Stimulated activated CD4-positive, alpha-beta T cell treated with anti-CD3 and anti-CD28 coated beads, TNF-alpha, amount 100 ng/mL, for 24 hours (primary cell): ENCODE results near the gene KRT7.
"Not testable (repeated sequence)": the region's sequence is repeated elsewhere in the genome, so short reads cannot be mapped to it uniquely, and the experiment has no call there.

Experiments used
- DNase-seq, 3 experiments: peaks; one replicate each; pipeline ENCODE4 v3.0.0-alpha.2; 2020; ENCODE audit warnings: low read depth in 3 of 3

The KRT7 gene

DNA sequence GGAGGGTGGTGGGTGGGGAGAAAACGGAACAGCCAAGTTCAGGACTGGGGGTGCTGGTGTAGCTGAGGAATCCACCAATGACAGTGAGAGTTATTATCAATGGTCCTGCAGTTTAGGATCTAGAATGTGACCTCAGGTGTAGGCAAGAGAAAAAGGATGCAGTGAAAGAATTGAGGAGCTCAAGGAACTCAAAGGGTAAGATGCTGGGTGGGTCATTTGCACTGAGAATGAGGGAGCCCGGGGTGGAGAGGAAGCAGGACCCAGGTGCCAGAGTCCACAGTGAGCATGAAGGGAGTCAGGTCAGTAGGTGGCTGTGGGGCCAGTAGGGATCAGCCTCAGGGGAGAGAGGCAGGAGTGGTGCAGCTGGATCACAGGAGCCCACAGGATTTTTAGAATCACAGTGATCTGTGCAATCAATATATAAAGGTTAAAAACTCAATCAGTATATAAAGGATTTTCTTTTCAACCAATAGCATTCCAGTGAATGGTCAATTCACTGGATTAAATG, 3.2 kb upstream of the KRT7 start:
- no peak for DNase-seq

DNA sequence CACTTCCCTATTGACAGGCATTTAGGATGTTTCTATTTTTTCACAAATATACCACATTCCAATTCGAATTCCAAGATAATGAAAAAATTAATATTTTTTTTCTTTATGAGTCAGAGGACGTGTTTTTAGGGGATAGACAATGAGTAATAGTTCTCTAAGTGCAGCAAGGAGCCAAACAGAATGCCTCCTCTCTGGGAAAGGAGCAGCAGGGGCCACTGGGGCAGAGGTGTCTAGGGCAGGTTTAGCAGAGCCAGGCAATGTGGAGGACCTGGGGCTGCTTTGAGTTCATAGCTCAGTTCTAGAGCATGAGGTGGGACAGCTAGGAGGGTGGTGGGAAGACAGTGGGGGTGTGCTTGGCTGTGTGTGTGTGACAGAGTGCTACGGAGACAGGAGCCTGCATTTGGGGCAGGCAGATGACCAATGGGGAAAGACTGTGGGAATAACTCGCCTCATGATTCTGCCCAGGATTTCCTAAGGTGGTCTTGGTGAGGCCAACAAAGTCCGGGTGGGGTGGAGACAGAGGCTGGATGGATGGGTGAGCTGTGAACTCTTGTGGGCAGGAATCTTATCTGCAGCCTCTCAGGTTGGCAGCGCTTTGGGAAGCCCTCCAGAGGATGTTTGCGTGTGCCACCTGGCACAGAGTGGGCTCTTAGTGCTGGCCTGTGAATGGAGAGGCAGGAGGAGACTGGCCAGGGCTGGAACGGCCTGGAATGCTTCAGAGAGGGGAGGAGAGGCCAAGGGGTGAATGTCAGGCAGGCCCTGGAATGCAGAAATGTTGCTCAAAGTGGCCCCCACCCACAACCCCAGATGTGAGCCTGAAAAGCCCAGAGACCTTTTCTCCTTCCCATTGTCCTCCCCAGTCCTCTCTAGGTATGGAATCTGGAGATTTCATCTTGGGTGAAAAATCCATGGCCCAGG, 2.4 kb upstream of the KRT7 start:
- DNase-seq, result no peak

DNA sequence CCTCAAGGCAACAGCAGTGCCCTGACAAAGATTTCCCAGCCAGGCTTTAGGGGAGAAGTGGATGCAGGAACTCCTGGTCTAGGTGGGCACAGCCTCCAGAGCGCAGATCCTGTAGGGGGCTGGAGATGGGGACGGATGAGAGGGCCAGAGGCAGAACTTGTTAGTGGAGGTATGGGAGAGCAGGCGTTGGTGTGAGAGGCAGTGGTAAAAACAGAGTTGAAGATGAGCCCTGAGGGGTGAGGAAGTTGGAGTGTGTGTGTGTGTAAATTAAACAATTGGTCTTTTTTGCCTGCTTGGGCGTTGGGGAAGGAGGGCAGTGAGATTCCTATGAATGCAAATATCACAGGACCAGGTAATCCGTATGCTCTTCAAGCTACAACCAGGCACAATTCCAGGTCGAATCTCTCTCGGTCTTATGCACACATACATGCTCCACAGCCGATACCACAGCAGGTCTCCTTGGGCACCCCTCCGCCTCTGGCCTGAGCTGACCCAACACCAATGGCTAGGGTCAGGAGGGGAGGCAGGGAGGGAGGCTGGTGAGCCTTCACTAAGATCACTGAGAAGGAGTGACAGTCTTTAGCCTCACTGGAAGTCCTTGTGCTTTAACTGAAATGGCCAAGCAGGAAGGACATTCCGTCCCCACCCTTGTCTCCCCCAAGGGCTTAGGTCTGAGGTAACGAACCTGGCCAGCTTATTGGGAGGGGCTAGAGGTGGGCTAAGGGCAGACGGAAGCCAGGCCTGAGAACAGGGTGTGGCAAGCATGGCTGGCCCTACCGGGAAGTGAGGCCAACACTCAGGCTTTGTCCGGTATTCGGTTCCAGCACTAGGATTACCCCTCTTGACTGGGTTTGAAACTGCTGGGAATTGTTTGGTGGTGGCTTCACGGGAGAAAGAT, 1.5 kb upstream of the KRT7 start:
- DNase-seq, result no peak

DNA sequence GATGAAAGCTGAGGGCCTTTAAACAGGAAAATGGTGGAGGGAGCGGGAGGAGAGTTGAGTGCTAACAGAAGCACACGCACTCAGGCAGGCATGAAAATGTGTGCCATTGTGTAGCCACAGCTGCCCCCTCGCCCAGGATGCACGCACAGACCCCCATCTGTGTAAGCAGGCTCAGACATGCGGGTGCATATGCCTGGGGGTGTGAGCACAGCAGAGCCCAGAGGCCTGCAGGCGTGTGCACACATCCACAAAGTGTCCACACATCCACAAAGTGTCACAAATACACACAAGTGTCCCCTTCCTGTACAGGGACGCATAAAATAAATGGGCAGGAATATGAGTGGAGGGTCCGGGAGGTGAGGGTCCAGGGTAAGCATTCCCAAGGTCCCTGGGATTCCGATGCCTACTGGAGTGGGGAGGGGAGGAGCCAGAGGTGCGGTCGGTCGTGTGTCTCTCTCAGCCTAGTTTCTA, 805 bp upstream of the KRT7 start:
- no peak for DNase-seq

DNA sequence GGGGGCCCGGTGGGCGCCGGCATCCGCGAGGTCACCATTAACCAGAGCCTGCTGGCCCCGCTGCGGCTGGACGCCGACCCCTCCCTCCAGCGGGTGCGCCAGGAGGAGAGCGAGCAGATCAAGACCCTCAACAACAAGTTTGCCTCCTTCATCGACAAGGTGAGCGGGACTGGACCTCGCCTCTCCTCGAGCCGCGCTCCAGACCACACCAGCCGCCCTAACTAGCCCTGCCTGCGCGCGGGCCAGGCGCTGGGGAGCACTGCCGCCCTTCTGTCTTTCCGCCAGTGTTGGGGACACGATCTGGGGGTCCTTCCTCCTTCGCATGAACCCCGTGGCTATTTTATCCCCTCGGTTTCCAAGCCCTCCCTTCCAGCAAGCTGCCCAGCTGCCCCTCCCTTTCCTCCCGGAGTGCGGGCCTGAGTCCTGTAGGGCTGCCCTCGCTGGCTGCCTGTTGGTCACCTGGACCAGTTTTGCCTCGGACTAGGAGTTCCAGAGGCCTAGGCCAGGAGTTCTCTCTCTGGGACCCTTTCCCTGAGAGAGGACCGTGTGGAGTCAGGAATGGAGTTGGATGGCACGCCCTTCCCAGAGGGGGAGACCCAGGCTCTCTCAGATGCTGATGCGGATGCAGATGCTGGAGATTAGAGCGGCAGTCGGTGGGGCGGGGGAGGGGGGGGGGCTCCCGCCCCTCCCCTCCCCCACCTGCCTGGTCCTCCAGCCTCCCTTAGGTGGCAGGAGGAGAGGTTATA, 592 bp downstream of the KRT7 start:
- no peak for DNase-seq

DNA sequence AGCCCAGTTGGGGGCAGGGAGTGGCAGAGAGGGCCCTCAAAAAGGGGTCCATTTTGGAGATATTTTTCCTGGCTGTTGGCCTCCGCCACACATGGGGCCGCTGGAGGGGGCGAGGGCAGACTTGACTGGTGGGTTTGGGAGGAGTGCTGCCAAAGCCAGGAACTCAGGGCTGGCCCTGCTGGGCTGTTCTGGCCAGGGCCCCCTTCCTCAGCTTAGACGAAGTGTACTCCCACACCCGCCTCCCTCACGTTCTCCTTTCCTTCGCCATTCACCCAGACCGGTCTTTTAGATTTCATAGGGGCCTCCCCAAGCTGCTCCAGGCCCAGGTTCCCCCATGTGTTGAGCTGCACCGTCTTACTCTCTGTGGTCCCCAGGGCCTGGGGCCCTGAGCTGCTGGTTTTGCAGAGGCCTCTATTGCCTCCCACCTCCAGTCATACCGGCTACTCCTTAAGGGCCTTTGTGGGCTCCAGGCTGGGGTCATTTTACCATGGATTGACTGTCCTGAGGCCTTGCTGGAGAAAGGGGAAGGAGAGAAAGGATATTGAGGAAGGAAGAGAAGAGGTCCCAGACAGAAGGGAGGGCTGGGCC, 1.3 kb downstream of the KRT7 start:
- DNase-seq, result no peak

DNA sequence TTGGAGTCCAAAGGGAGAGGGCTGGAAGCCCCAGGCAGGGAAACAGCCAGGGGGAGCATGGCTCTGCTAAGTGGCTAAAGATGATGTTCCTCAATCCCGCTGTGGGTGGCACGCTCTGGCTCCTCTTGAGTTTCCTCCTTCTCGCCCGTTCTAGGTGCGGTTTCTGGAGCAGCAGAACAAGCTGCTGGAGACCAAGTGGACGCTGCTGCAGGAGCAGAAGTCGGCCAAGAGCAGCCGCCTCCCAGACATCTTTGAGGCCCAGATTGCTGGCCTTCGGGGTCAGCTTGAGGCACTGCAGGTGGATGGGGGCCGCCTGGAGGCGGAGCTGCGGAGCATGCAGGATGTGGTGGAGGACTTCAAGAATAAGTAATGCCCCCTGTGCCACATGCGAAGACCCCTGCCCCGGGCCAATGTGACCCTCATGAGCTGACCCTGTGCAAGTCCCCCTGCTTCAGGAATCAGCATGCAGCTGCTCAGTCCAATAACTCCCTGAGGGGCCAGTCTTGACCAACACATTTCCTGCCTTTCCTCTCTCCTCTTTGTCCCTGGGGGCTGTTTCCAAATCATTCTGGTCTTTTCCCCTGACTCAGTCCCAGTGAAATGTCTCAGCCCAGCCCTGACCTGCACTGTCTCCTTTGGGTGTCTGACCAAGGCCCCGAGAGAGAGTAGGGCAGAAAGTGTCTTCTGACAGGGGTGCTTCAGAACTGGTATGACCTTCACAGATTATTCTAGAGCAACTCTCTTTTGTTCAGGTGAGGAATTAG, 2.1 kb downstream of the KRT7 start:
- DNase-seq, result no peak

DNA sequence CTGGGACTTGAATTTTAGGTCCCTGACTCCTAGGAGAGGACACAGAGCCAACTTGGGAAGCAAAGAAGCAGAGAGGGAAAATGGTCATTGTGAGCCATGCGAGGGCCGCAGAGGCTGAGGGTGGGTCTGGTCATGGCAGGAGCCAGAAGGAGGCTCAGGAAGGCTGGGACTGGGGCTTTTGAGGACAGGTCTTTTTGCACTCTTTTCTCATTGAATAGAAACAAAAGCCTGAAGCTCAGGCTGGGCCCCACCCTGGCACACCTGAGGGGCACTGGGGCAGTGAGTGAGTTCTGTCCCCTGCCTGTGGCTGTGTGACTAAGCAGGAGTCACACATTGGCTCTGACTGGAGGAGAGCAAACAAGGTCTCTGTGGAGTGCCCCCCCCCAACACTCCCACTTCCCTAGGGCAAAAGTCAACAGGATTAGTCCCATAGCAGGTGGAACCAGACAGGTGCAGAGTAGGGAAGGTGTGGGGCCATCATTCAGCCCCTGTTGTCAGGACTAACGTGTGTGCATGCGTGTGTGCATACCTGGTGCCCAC, 2.8 kb downstream of the KRT7 start:
- no peak for DNase-seq

DNA sequence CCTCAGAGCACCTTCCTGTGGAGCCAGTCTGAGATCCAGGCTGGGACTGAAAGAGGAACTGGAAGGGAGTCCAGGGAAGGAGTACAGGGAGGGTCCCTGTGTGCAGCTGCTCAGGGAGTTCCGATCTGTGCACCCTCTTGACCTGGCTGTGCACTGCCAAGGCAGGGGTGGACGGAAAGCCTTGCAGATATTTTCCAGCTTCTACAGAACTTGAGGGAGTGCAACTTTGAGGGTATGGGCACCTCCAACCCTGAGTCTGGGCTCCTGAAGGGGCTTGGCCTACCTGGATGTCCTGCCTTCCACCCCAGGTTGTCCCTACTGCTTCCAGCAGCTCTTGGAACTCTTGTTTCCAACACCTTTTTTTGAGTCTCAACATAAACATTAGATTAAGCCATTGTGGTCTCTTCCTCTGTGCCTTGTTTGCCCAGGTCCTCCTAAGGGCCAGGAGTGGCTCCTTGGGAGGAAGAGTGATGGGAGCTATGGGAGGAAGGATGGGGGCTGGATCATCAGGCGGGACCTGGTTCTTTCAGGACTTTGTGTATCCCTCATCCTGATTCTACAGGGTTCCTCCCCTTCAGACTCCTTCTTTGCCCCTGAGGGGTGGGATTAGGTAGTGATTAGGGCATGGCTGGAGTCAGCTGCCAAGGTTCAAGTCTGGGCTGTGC, 3.5 kb downstream of the KRT7 start:
- DNase-seq, result no peak

DNA sequence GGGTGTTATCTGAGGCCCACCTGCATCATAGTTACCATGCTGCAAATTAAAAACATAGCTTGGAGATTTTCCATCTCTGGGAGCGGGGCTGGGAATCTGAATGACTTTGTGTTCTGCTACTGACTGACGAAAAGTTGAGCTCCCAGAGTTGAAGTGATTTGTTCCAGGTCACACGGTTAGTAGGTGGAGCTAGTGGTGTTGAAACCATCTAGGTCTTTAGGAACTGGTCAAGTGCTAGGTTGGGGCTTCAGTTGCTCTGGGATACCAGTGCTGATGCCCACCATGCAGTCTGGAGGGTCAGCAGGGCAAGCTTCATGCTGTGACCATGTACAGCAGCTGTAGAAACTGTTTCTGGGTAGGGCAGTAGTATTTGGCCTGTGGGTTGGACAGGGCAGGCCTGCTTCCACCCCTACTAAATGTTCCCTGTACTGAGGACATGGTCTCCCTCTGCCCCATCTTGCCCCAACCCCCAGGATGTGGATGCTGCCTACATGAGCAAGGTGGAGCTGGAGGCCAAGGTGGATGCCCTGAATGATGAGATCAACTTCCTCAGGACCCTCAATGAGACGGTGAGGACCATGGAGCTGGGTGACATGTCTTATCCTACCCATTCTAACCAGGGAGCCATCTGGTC, 5.3 kb downstream of the KRT7 start:
- DNase-seq, result no peak

DNA sequence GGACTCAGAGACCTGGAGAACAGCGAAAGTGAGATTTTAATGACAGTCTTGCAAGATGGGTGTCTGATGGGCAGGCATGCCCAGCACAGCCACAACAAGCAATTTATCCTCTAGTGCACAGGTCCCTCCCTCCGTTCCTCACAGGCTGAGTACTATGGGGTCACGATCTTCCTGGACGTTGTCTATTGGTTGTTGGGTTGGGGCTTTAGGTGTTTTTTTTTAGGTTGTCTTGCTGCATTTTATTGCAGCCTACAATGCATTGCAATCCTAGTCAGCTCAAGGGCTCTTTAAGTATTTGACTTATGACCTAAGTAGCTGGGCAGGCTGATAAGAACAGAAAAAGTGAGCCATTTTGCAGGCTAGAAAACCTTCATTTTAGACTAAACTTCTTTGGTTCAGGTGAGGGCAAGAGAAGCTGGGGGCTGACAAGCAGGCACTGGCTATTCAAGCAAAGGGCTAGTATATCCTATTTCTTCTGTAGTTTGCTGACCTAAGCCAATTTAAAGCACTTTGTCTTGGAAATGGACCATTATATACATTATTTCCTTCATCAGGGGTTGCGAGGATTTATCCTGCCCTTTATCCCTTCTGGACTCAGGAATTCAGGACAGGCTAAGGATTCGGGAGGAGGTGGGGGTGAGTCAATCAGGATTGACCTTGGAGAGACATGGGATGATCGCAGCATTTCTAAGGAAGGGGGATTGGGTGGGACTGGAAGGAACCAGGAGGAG, 6.0 kb downstream of the KRT7 start:
- no peak for DNase-seq

DNA sequence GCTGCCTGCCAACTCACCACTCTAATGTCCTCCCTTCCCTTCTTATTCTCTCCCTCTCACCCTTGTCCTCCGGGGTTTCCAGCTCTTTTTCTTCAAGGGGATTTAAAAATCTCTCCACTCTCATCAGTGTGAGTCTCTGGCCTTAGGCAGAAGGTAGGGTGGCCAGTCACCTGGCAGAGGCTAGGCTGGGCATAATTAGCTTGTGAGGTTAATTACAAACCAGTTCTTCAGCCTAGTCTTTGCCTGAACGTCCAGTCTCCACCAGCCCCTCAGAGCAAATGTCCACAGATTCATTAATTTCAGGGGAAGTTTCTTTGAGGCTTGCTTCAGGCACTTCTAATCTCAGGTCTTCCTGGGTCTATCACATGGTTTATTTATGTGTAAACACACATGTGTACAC, 6.7 kb downstream of the KRT7 start:
- DNase-seq, result no peak

DNA sequence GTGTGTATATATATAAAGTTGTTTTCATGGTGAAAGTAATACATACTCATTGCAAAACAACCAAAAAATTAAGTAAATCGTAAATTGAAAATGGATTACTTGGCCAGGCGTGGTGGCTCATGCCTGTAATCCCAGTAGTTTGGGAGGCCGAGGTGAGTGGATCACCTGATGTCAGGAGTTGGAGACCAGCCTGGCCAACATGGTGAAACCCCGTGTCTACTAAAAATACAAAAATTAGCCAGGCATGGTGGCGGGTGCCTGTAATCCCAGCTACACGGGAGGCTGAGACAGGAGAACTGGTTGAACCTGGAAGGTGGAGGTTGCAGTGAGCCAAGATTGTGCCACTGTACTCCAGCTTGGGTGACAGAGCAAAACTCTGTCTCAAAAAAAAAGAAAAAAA, 7.2 kb downstream of the KRT7 start:
- not testable (repeated sequence) for DNase-seq

DNA sequence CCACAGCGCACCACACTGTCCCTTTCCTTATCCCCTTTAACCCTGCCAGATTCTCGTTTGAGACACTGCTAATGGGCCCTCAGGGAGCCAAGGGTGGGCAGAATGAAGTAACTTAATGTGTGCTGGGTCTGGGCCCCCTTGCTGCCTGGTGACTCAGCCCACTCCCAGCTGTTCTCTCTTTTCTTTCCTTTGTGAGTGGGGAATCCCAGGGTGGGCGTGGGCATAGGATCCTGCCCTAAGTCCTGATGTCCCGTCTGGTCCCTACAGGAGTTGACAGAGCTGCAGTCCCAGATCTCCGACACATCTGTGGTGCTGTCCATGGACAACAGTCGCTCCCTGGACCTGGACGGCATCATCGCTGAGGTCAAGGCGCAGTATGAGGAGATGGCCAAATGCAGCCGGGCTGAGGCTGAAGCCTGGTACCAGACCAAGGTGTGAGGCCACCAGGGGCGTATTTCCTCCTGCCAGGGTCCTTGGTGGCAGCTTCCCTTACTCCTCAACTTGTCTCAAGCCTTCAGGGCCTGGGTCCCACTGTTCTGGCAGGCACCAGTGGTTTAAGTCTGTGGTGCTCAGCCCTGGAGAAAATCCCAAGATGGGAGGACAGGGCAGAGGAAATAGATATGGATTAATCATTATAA, 8.3 kb downstream of the KRT7 start:
- DNase-seq, result no peak

DNA sequence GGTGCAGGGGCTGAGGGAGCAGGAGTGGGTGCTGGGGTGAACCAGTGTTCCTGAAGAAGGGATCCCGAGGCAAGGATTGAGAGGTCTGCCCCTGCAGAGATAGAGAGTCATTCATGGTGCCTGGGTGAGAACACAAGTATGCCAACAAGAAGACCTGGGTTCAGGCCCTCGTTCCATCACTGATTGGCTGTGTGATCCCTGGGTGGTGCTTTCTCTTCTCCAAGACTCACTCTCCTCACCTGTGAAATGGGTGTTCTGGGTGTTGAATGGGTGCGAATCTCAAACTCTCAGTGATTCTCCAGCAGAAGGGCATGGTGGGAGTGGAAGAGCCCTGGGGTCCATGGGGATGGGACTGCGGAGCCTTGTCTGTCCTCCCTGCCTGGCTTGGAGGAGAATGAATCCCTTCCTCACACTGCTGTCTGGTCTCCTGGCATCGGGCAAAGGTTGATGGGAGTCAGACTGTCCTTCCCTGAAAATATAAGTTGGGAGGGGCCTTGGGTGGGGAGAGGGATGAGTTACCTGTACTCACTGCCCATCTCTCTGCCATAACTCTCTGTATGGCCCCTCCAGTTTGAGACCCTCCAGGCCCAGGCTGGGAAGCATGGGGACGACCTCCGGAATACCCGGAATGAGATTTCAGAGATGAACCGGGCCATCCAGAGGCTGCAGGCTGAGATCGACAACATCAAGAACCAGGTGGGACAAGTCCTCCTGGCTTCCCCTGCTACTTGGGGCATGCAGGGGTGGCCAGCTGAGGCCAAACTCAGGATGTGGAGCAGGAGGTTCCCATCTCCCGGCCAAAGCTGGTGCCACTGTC, 9.6 kb downstream of the KRT7 start:
- DNase-seq, result no peak

DNA sequence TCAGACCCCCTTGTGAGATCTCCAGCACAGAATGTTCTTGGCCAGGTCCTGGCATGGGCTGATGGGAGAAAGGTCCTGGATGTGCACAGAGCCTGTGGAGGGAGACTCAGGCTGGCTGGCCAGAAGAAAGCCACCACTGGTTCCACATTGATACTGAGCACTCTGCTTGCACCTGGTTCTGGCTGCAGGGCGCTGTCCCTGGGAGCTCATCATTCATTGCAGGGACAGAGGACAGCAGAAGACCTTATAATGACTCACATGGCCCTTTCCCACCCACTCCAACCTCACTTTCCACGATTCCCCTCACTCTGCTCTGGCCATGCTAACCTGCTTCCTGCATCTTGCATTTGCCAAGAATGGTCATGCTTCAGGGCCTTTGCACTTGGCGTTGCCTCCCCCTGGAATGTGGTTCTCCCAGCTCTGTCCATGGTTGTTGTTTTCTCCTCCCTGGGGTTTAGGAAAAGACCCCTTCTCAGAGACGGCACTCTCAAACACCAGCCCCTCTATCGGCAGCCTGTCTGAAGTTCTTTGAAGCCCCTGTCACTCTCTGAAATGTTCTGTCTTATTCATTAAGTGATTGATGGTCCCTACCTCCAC, 10.3 kb downstream of the KRT7 start:
- no peak for DNase-seq
